Endodermal cell (in vitro differentiated cells): ENCODE data around the gene PODXL2. TPM values are rescaled to one million over a fixed set of nuclear protein-coding genes. Genes with fewer than 3 reads are reported as not detected.
"Not testable (repeated sequence)": the region's sequence is repeated elsewhere in the genome, so short reads cannot be mapped to it uniquely, and the experiment has no call there.

ENCODE experiments used
- DNase-seq: peaks from one replicate; pipeline ENCODE4 v3.0.0-alpha.2; 2017
- H3K27ac ChIP-seq: 2 replicates; pipeline ENCODE4 v1.5.1; 2013; ENCODE audit warnings: mild to moderate bottlenecking, low read depth, low read length, moderate library complexity
- H3K27me3 ChIP-seq: 2 replicates; pipeline ENCODE4 v1.6.1; 2013; ENCODE audit warnings: mild to moderate bottlenecking, low read length, moderate library complexity; ENCODE audit not compliant: insufficient read depth, control insufficient read depth, poor library complexity, severe bottlenecking
- H3K36me3 ChIP-seq: 2 replicates; pipeline ENCODE4 v1.7.0; 2013; ENCODE audit warnings: mild to moderate bottlenecking, low read length, moderate library complexity; ENCODE audit not compliant: control insufficient read depth, insufficient read depth
- H3K4me1 ChIP-seq: one replicate; pipeline ENCODE4 v1.7.0; 2013; ENCODE audit warnings: low read length; ENCODE audit not compliant: control insufficient read depth, insufficient read depth
- H3K4me3 ChIP-seq: 2 replicates; pipeline ENCODE4 v1.5.1; 2013; ENCODE audit warnings: mild to moderate bottlenecking, low read length, moderate library complexity
- H3K9ac ChIP-seq: 2 replicates; pipeline ENCODE4 v1.6.1; 2013; ENCODE audit warnings: mild to moderate bottlenecking, low read length, moderate library complexity; ENCODE audit not compliant: poor library complexity, severe bottlenecking; ENCODE audit errors: extremely low read depth
- H3K9me3 ChIP-seq: 2 replicates; pipeline ENCODE4 v1.6.1; 2013; ENCODE audit warnings: mild to moderate bottlenecking, low read length, moderate library complexity; ENCODE audit not compliant: control insufficient read depth
- H3K27ac Mint-ChIP-seq: 2 replicates; pipeline ENCODE4 v1.8.0; 2020; ENCODE audit warnings: mixed read lengths
- H3K27me3 Mint-ChIP-seq: 2 replicates; pipeline ENCODE4 v1.8.0; 2021; ENCODE audit warnings: mild to moderate bottlenecking, mixed read lengths; ENCODE audit not compliant: insufficient read depth
- H3K36me3 Mint-ChIP-seq: 2 replicates; pipeline ENCODE4 v1.8.0; 2020; ENCODE audit warnings: low read depth, mixed read lengths
- H3K4me1 Mint-ChIP-seq: 2 replicates; pipeline ENCODE4 v1.8.0; 2020; ENCODE audit warnings: mixed read lengths
- H3K4me3 Mint-ChIP-seq: 2 replicates; pipeline ENCODE4 v1.8.0; 2020; ENCODE audit warnings: mild to moderate bottlenecking, moderate library complexity, mixed read lengths
- H3K9me3 Mint-ChIP-seq: 2 replicates; pipeline ENCODE4 v1.8.0; 2020; ENCODE audit warnings: mild to moderate bottlenecking, mixed read lengths
- CTCF ChIP-seq: fragments of 200-600 bp; sonication (generic); conservative IDR thresholded peaks from 2 replicates; pipeline ENCODE4 v1.5.0; 2021; ENCODE audit warnings: antibody characterized with exemption, mild to moderate bottlenecking
- WGBS, 2 experiments: methylation state at CpG; one replicate each; pipeline versions ENCODE4 v1.1.5 to v1.1.7; 2013; ENCODE audit warnings: missing lambda C conversion rate in 2 of 2, mixed read lengths in 1 of 2; ENCODE audit not compliant: insufficient coverage in 1 of 2, insufficient read length in 1 of 2; 5-methylcytosine and 5-hydroxymethylcytosine counted together
- total RNA-seq, 2 donors: library from RNA; stranded (reverse); fragmentation: NEBNext Ultra II Directional in 1 of 2; extraction: Animal tissue kit (Norgen Biotek cat#: 25700) in 1 of 2; gene quantifications; 2 replicates in 1 of 2; 3 replicates in 1 of 2; pipeline ENCODE4 v1.2.1, GENCODE V29; 2021

PODXL2 gene
- total RNA-seq, 2 donors from 2014 or later = 11.8 to 16.5 TPM

GRCh38 chr3:127652246-127652995 is 23.4 kb downstream of the PODXL2 start:
- no peak overlapping the region for H3K27ac Mint-ChIP-seq
- WGBS, 2 experiments = 70 to 74% methylated on average over 11 to 13 of the region's 13 CpGs
- no peaks in the 10 kb centered on the region for H3K36me3 Mint-ChIP-seq
- H3K4me3 Mint-ChIP-seq = no peak overlapping the region
- Histone ChIP-seq H3K9ac (no peak overlapping the region), H3K27ac (no peak overlapping the region), H3K36me3 (no peaks in the 10 kb centered on the region), H3K4me1 (no peaks in the 10 kb centered on the region), H3K4me3 (no peak overlapping the region), H3K9me3 (no peaks in the 10 kb centered on the region), H3K27me3 (no peaks in the 10 kb centered on the region)
- DNase-seq = peak; percentile 91
- H3K4me1 Mint-ChIP-seq = no peaks in the 10 kb centered on the region
- no peaks in the 10 kb centered on the region for H3K9me3 Mint-ChIP-seq
- TF ChIP-seq CTCF = peak; percentile 95
- no peaks in the 10 kb centered on the region for H3K27me3 Mint-ChIP-seq

GRCh38 chr3:127654374-127654773 is 25.4 kb downstream of the PODXL2 start:
- whole genome bisulfite sequencing, 2 experiments = 91 to 96% methylated on average over 3 to 4 of the region's 4 CpGs
- Histone ChIP-seq H3K9ac (no peak overlapping the region), H3K9me3 (no peaks in the 10 kb centered on the region), H3K4me1 (no peaks in the 10 kb centered on the region), H3K27me3 (no peaks in the 10 kb centered on the region), H3K4me3 (no peak overlapping the region), H3K36me3 (no peaks in the 10 kb centered on the region), H3K27ac (no peak overlapping the region)
- H3K36me3 Mint-ChIP-seq = no peaks in the 10 kb centered on the region
- no peak for DNase-seq
- H3K4me1 Mint-ChIP-seq = no peaks in the 10 kb centered on the region
- no peaks in the 10 kb centered on the region for H3K27me3 Mint-ChIP-seq
- H3K9me3 Mint-ChIP-seq = no peaks in the 10 kb centered on the region
- no peak for TF ChIP-seq CTCF
- no peak overlapping the region for H3K4me3 Mint-ChIP-seq
- H3K27ac Mint-ChIP-seq = no peak overlapping the region

- not testable (repeated sequence) for H3K27ac ChIP-seq, H3K4me3 Mint-ChIP-seq, H3K9me3 ChIP-seq, DNase-seq, H3K4me1 ChIP-seq, H3K27ac Mint-ChIP-seq, H3K36me3 Mint-ChIP-seq, H3K9ac ChIP-seq, H3K4me3 ChIP-seq, H3K27me3 Mint-ChIP-seq, H3K36me3 ChIP-seq, H3K9me3 Mint-ChIP-seq, H3K27me3 ChIP-seq, H3K4me1 Mint-ChIP-seq
- WGBS, 2 experiments = 88 to 90% methylated on average over 2 to 5 of the region's 6 CpGs
Observed at GRCh38 chr3:127654993-127655392, 26.0 kb downstream of the PODXL2 start.

- H3K36me3 ChIP-seq = no peaks in the 10 kb centered on the region
- no peak overlapping the region for H3K4me3 ChIP-seq
- no peaks in the 10 kb centered on the region for H3K9me3 ChIP-seq
- no peaks in the 10 kb centered on the region for H3K4me1 ChIP-seq
- no peaks in the 10 kb centered on the region for H3K9me3 Mint-ChIP-seq
- H3K4me1 Mint-ChIP-seq = no peaks in the 10 kb centered on the region
- no peak for DNase-seq
- H3K27ac ChIP-seq = no peak overlapping the region
- peak overlapping the region; percentile 17 for H3K27ac Mint-ChIP-seq
- H3K4me3 Mint-ChIP-seq = no peak overlapping the region
- H3K9ac ChIP-seq = no peak overlapping the region
- no peaks in the 10 kb centered on the region for H3K36me3 Mint-ChIP-seq
- TF ChIP-seq CTCF = no peak
- no peaks in the 10 kb centered on the region for H3K27me3 ChIP-seq
- no peaks in the 10 kb centered on the region for H3K27me3 Mint-ChIP-seq
- whole genome bisulfite sequencing, 2 experiments = 85 to 88% methylated on average over 2 to 3 of the region's 3 CpGs
Observed at GRCh38 chr3:127655641-127656040, 26.7 kb downstream of the PODXL2 start.
